ENCODE measurements around the gene NAT9. TPM values are rescaled to one million over a fixed set of nuclear protein-coding genes. Genes with fewer than 3 reads are reported as not detected.

NAT9 gene
- polyA plus RNA-seq, 1 experiment, result 33.6 TPM

GRCh38 chr17:74821655-74822334, 45.6 kb upstream of the NAT9 start:
- ChIA-PET POLR2A (no interaction called here), CTCF (interaction anchor here (0.8 to 4.5 kb wide), 2 partner anchors 30 to 43 kb away, joined by 3 to 22 read pairs; no protein-coding TSS in a partner anchor)
- no peak for DNase-seq (ENCODE audit: low read depth, low spot score)
- Histone ChIP-seq H3K27me3 (ENCODE audit: control insufficient read depth, insufficient read depth, low read length) (no peaks in the 10 kb centered on the region), H3K4me3 (ENCODE audit: low read depth, low read length) (no peak overlapping the region), H3K9me3 (ENCODE audit: control insufficient read depth, insufficient read depth, low read length) (no peaks in the 10 kb centered on the region), H3K27ac (ENCODE audit: low read depth, low read length) (no peak overlapping the region)
- no peak for TF ChIP-seq CTCF (IDR thresholded peaks at IDR 0.05; ENCODE audit: low read depth, low read length)

- Histone ChIP-seq H3K9me3 (ENCODE audit: control insufficient read depth, insufficient read depth, low read length) (no peaks in the 10 kb centered on the region), H3K27me3 (ENCODE audit: control insufficient read depth, insufficient read depth, low read length) (no peaks in the 10 kb centered on the region), H3K4me3 (ENCODE audit: low read depth, low read length) (no peak overlapping the region), H3K27ac (ENCODE audit: low read depth, low read length) (no peak overlapping the region)
- no peak for TF ChIP-seq CTCF (IDR thresholded peaks at IDR 0.05; ENCODE audit: low read depth, low read length)
- no peak for DNase-seq (ENCODE audit: low read depth, low spot score)
- POLR2A ChIA-PET, result interaction anchor here (0.6 kb wide), 1 partner anchor 38 kb away, joined by 3 read pairs; no protein-coding TSS in a partner anchor
- CTCF ChIA-PET, result no interaction called here
These were observed 43.8 kb upstream of the NAT9 start for GRCh38 chr17:74819801-74820436.

GRCh38 chr17:74818291-74818938, 42.3 kb upstream of the NAT9 start:
- ChIA-PET POLR2A (no interaction called here), CTCF (interaction anchor here (1.2 kb wide), 1 partner anchor 27 kb away, joined by 3 read pairs; no protein-coding TSS in a partner anchor)
- Histone ChIP-seq H3K4me3 (ENCODE audit: low read depth, low read length) (no peak overlapping the region), H3K9me3 (ENCODE audit: control insufficient read depth, insufficient read depth, low read length) (no peaks in the 10 kb centered on the region), H3K27me3 (ENCODE audit: control insufficient read depth, insufficient read depth, low read length) (no peaks in the 10 kb centered on the region), H3K27ac (ENCODE audit: low read depth, low read length) (no peak overlapping the region)
- TF ChIP-seq CTCF (IDR thresholded peaks at IDR 0.05; ENCODE audit: low read depth, low read length), result no peak
- DNase-seq (ENCODE audit: low read depth, low spot score), result no peak

GRCh38 chr17:74816905-74817620, 40.9 kb upstream of the NAT9 start:
- no peak for TF ChIP-seq CTCF (IDR thresholded peaks at IDR 0.05; ENCODE audit: low read depth, low read length)
- Histone ChIP-seq H3K27me3 (ENCODE audit: control insufficient read depth, insufficient read depth, low read length) (no peaks in the 10 kb centered on the region), H3K9me3 (ENCODE audit: control insufficient read depth, insufficient read depth, low read length) (no peaks in the 10 kb centered on the region), H3K4me3 (ENCODE audit: low read depth, low read length) (no peak overlapping the region), H3K27ac (ENCODE audit: low read depth, low read length) (no peak overlapping the region)
- POLR2A ChIA-PET, result no interaction called here
- DNase-seq (ENCODE audit: low read depth, low spot score), result no peak
- CTCF ChIA-PET, result interaction anchor here (1.1 kb wide), 1 partner anchor 48 kb away, joined by 6 read pairs; no protein-coding TSS in a partner anchor
